Activated CD8-positive, alpha-beta memory T cell treated with anti-CD3 and anti-CD28 coated beads for 48 hours (primary cell): Measurements from ENCODE around the gene BCAS3.
"Not testable (repeated sequence)": the region's sequence is repeated elsewhere in the genome, so short reads cannot be mapped to it uniquely, and the experiment has no call there.

ENCODE experiments used
- DNase-seq, 3 experiments: peaks; one replicate each; pipeline ENCODE4 v3.0.0-alpha.2; 2020; ENCODE audit warnings: low read depth in 2 of 3, low spot score in 2 of 3

Gene BCAS3

DNA sequence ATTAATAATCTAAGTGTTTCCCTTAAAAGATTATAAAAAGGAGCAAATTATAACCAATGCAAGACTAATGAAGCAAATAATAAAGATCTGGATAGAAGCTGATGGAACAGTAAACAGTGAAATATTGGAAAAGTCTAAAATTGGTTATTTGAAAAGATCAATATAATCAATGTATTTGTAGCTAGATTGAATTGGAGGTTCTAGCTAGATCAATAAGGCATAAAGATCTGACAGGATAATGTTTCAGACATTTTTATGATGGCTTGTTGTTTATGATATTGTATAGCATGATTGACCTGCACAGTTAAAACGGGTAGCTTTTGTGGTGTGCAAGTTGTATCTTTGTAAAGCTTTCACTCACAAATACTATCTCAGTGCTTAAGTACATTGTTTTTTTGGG lies 245.3 kb downstream of the BCAS3 start:
- DNase-seq, result no peak

DNA sequence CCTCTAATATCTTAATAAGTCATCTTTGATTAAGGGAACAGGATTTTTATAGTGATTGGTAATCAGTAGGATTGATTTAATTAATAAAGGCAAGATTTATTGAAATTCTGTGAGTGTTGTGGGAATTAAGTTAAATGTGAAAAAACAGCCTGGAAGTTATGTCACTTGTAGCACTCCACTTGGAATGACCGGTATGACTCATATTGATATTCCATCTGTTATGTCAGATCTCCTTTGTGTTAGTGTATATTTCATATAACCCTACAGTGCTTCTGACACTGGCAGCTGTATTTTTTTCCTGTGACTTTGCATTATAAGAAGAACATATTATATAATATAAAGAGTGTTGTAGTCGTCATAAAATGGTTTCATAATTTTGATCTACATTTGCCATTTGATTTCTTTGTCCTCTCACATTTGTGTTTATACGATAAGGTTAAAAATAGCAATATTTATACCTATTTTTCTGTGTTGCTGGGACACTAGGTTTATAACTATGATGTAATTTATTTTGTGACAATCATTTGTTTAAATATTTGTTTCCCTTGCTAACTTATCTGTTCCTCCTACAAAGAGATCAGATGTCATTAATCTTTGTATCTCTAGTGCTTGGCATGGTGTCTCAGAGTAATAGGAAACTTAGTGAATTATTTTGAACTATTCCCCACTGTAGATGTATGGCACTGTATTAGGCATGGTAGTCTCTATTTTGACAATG lies 249.0 kb downstream of the BCAS3 start:
- DNase-seq, result no peak

DNA sequence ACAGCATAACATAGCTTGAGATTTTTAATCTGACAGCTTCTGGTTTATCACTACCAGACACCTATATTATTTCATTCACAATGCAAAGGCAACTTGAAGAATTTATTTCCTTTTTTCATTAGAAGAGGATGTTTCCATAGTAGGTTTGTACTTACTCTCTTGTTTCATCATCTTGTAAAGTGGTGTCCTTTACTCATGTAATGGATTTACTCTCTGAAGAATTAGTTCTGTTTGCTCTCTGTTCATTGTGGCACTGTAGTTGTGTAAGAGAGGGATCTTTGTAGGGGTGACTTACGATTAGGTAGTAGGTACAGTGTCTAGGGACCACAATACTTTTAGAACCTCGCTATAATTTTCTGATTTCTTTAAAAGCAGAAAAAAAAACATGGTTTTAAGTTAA lies 256.1 kb downstream of the BCAS3 start:
- DNase-seq, result no peak

- no peak for DNase-seq
Observed at GRCh38 chr17:60934723-60935122, 257.1 kb downstream of the BCAS3 start.

- DNase-seq, result not testable (repeated sequence)
Observed at GRCh38 chr17:60935991-60936390, 258.3 kb downstream of the BCAS3 start.

GRCh38 chr17:60939318-60939717 lies 261.7 kb downstream of the BCAS3 start:
- DNase-seq, result no peak

- no peak for DNase-seq
Observed at GRCh38 chr17:60941028-60941427, 263.4 kb downstream of the BCAS3 start.

DNA sequence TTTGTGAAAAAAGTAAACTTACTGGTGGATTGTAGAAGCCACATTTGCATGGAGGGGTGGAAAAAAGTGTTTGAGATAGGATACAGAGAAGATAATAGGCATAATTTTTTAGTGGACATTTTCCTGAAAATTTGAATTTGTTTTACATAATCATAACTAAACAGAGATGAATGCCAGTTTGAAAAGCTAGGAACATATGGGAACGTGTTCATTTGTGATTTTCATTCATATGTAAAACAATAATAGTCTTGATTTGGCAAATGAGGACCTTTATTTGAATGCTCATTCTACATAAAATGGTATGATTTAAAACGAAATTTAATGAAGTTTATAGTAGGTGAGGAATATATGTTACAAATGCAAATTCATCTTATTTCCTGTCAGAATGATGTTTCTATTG lies 263.9 kb downstream of the BCAS3 start:
- DNase-seq, result no peak

GRCh38 chr17:60944751-60945150 lies 267.1 kb downstream of the BCAS3 start:
- no peak for DNase-seq

GRCh38 chr17:60947100-60947499 lies 269.4 kb downstream of the BCAS3 start:
- DNase-seq, result no peak

- DNase-seq, result no peak
Observed at GRCh38 chr17:60947543-60947942, 269.9 kb downstream of the BCAS3 start.

DNA sequence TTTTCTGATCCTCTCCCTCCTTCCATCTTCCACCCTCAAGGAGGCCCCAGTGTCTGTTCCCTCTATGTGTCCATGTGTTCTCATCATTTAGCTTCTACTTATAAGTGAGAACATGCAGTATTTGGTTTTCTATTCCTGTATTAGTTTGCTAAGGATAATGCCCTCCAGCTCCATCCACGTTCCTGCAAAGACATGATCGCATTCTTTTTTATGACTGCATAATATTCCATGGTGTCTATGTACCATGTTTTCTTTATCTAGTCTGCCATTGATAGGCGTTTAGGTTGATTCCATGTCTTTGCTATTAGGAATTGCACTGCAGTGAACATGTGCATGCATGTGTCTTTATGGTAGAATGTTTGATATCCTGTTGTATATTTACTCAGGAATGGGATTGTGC lies 275.1 kb downstream of the BCAS3 start:
- no peak for DNase-seq

GRCh38 chr17:60959011-60959410 lies 281.4 kb downstream of the BCAS3 start:
- no peak for DNase-seq

- DNase-seq, result no peak
Observed at GRCh38 chr17:60959696-60960095, 282.0 kb downstream of the BCAS3 start.

DNA sequence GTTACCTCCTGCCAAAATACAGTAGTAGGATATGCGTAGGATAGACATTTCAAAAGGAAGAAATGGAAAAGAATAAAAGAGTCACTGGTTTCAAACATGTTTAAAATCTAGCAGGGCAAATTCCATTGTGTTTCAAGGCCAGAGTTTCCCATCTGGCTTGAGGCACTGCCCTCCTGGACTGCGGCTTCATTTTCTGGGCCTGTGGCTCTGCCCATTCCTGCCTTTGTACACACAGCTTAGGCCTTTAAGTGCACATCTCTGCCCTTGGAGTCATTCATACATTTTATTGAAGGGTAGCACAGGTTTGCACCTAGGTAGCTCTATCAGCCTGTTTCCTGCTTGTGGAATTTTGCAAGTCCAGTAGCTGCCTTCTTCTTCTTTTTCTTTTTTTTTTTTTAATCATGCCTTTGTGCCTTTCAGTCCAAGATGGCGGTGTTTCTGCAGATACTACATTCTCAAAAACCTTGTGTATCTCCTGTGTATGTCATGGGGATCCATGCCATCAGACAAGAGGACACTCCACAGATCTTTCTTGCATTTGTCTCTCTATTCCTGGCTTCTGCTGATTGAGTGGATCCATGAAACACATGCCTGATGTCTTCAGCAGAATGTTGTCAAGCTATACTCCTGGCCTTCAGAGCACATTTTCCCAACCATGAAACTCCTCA lies 282.9 kb downstream of the BCAS3 start:
- DNase-seq, result no peak

DNA sequence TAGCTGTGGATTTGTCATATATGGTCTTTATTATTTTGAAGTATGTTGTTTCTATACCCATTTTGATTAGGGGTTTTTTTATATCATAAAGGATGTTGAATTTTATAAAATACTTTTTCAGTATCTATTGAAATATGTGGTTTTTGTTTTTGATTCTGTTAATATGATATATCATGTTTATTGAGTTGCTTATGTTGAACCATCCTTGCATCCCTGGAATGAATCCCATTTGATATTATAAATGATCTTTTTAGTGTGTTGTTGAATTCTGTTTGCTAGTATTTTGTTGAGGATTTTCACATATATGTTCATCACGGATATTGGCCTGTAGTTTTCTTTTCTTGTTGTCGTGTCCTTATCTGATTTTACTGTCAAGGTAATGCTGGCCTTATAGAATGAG lies 286.5 kb downstream of the BCAS3 start:
- no peak for DNase-seq

DNA sequence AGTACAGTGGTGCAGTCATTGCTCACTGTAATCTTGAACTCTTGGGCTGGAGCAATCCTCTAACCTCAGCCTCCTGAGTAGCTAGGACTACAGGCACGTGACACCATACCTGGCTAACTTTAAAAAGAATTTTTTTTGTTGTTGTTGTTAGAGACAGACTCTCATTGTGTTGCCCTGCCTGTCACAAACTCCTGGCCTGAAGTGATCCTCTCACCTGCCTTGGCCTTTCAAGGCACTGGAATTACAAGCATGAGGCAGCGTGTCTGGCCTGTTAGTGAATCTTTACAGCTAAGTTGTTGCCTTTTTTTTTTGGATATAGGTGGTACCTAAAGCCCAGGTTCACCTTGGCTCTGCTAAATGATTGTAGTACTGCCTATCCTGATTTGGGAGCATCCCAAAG lies 290.6 kb downstream of the BCAS3 start:
- DNase-seq, result no peak

DNA sequence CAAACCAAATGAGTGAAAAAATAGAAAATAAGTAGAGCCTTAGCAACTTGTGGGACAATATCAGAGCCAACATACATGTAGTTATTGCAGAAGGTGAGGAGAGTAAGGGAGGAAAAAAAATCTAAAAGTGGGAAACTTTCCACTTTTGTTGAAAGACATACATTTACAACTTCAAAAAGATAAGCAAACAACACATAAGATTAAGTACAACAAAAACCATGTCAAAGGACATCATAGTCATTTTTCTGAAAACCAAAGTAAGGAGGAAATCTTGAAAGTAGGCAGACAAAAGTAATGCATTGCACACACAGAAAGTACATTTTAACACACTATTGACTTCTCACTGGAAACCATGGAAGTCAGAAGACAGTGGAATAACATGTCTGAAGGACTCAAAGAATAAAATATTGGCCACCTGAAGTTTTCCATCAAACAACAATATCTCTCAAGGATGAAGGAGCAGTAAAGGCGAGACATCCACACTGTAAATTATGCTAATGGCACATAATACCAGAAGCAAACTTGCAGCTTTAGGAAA lies 291.9 kb downstream of the BCAS3 start:
- DNase-seq, result no peak

DNA sequence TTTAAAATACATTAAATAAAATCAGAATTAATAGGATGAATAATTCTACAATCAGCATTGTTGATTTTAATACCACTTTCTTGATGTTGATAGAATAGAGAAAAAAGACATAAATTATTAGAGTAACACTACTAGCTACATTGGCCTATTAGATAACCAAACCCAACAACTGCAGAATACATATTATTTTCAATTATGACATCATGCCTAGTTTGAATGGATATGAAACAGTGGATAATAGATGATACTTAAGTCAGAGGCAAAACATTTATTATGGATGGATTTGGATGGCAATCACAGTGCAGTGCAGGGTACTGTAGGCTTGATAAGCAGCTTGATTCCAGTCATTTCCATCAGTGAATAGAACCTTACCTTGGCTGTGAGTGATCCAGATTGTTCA lies 293.1 kb downstream of the BCAS3 start:
- no peak for DNase-seq

GRCh38 chr17:60971515-60972369 lies 294.1 kb downstream of the BCAS3 start:
- DNase-seq, result no peak

- not testable (repeated sequence) for DNase-seq
Observed at GRCh38 chr17:60976861-60977260, 299.2 kb downstream of the BCAS3 start.

DNA sequence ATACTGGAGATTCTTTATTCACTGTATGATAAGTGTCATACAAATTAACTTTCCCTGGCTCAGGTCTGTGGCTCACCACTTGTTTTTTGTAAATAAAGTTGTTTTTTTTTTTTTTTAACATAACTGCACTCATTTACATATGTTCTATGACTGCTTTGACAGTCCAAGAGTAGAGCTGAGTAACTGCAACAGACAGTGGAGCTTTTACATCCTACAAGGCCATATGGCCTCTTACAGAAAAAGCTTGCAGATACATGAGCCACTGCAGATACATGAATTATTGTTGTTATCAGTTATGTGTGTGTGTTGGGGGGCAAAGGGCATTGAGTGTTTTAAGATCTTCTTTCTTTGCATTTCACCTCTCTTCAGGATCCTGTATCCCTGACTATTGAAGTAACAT lies 311.7 kb downstream of the BCAS3 start:
- no peak for DNase-seq
